CD4-positive, alpha-beta T cell treated with Interleukin-4 for 1 hour (primary cell): ENCODE data around the gene RFC3.
"Not testable (repeated sequence)": the region's sequence is repeated elsewhere in the genome, so short reads cannot be mapped to it uniquely, and the experiment has no call there.

ENCODE experiments used
- DNase-seq, 2 donors: peaks; one replicate each; pipeline ENCODE4 v3.0.0-alpha.2; 2020 to 2022

Gene RFC3, protein sequence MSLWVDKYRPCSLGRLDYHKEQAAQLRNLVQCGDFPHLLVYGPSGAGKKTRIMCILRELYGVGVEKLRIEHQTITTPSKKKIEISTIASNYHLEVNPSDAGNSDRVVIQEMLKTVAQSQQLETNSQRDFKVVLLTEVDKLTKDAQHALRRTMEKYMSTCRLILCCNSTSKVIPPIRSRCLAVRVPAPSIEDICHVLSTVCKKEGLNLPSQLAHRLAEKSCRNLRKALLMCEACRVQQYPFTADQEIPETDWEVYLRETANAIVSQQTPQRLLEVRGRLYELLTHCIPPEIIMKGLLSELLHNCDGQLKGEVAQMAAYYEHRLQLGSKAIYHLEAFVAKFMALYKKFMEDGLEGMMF

GRCh38 chr13:33817901-33818706, at the start of gene RFC3:
RFC3 (plus strand) TSS chr13:33818149; CDS start chr13:33818179, 30 bp downstream.
- DNase-seq: peak; percentile 93

DNA sequence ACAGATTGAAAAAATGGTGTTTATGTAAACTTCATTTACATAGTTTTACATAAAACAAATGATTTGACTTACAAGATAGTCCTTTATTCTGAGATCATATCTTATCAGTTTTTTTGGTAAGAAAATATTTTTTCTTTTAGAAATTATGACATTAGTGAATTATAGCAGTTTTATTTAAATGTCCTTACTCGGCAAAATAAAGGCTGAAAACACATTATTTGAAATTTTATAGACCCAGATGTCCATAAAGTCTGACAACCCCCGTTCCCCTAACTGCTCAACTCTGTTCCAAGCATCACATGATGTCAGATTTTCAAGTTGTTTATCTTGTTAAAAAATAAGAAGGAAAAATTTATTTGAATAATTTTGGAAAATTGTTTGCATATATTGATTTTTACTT, 46.7 kb upstream of the RFC3 start:
- DNase-seq: no peak

DNA sequence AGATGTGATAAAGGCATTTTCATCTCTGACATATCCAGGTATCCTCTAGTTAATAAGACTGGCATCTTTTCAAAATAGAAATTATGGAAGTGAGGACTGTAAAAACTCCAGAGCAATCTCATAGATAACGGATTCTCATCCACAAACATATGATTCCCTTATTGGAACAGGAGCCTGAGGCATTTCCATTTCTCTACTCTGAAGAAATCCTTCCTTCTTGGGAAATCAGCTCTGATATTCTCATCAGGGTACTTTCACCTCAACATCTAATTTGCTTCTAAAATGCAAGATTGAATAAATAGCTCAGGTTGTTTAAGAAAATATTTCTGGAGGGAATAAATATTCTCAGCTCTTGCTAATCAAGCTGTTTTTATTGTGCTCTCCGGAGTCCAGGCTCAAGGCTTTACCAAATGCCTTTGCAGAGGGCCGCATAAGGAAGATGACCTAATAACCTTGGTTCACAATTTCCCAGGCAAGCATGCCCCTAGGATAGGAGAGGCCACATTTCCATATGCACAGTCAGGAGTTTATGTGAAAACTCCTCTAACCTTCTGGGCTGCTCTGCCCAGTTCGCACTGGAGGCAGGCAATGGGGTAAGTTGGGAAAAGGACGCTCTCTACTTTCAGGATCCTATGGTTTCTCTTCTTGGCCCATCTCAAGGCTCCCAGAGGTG, 44.0 kb upstream of the RFC3 start:
- no peak for DNase-seq

DNA sequence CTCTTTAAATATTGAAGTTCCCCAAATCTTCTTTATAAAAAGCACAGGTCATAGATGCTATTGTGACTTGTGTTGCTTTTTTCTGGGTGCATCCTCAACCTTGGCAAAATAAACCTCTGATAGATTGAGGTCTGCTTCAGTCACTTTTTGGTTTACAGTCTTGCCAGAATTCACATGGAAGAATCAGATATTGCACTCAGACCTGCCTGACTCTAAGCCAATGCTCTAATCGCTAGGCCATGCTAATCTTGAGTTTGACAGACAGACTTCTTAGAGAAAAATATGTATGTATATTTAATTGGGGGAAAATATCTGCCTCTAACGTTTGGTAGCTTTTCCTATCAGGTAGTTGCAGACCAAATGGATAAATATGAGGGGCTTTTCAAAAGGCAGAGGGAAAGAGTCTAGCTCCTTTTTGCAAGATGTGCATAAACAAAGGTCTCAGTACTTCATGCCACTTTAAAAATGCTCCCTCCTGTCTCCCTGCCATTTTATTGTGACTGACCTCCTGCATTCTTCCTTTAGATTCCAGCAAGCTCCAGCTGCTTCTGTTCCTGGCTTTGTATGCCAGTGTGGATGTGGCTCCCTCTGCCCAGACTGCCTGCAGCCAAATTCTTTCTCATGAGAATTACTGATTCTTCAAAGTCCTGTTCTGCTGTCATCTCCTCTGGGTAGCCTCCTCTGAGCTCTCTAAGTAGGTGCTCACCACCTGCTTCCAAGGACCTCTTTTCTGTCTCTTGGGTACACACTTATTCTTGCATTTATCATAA, 42.4 kb upstream of the RFC3 start:
- DNase-seq: no peak

DNA sequence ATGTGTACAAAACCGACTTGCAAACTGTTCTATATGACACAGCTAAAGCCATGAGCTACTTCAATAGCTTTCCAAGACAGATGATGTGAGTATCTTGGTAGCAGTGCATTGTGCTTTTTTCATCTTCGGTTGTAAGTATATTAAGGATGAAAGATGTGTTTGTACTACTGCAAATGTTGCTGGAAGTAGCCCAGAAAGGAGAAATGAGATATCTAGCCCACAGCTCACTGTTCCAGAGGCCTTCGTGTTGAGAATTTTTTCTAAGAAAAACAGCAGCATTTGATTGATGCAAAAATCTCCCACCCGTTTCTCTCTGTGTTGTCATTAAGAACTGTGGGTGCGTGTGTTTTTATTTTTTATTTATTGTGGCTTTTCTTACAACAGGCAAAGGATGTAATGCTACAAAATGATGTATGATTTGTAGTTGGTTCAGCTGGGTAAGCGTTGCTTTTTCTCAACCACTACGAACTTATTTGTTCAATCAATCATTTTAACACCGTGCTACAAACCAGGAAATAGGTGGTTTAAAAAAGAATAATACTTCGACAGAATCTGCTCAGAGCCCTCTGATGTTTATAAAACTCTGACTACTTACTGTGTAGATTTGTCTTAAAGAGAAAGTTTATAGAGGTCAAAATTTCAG, 41.6 kb upstream of the RFC3 start:
- no peak for DNase-seq

- DNase-seq: no peak
Measured at GRCh38 chr13:33782631-33783030, 35.3 kb upstream of the RFC3 start.

DNA sequence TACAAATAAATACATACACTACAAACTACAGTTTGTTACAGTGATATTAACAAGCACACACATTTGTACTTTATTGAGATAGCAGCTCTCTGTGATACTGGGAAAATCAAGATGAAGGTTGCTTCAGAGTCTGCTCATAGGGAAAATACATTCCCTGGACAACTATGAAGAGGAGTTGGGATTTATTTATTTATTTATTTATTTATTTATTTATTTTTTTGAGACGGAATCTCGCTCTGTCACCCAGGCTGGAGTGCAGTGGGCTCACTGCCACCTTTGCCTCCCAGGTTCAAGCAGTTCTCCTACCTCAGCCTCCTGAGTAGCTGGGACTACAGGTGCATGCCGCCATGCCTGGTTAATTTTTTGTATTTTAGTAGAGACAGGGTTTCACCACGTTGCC, 34.7 kb upstream of the RFC3 start:
- DNase-seq: not testable (repeated sequence)

- no peak for DNase-seq
Measured at GRCh38 chr13:33784738-33785137, 33.2 kb upstream of the RFC3 start.

- DNase-seq: no peak
Measured at GRCh38 chr13:33785384-33785783, 32.6 kb upstream of the RFC3 start.

DNA sequence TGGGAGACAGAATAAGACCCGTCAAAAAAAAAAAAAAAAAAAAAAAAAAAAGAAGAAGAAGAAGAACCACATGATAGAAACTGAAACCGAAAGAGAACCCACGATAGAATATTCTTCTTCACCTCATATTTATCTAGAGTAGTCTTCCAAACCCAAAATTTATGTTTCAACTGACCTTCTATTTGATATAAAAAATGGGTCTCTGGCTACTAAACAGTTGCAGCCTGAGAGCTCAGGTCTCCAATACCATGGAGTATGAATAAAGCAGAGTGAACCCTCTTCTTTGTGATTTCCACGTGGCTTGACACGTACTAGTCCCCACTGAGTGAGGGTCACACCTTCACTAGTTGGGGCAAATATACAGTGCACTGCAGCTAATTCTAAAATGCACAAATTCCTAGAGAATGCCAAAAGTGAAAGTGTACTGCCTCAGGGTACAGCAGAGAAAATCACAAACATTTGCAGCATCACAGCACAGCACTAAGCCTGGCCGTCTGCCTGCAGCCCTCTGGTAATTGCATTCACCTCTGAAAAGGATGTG, 30.8 kb upstream of the RFC3 start:
- DNase-seq: peak in 1 of 2 donors; percentile 52

DNA sequence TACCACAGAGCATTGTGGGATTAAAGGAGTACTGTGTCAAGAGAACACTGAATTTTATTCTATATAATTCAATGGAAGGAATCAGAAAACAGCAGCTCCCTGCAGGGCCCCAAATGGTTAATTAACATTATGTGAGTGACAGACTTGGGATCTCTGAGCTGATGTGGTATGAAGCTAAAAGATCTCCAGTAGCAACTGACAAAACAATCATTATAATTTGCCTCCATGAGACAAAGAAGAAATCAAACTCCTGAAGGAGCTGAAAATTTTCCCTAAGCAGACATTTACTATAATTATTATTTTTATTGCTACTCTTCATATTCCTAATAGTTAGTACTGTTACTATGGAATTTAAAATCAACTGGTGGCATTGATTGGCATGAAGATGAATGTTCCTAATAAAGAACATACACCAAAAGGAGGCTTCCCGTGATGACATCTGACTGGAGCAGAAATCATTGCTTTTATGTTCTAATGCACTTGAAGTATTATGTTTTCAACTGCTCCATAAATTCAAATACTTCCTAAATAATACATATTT, 28.8 kb upstream of the RFC3 start:
- DNase-seq: no peak

DNA sequence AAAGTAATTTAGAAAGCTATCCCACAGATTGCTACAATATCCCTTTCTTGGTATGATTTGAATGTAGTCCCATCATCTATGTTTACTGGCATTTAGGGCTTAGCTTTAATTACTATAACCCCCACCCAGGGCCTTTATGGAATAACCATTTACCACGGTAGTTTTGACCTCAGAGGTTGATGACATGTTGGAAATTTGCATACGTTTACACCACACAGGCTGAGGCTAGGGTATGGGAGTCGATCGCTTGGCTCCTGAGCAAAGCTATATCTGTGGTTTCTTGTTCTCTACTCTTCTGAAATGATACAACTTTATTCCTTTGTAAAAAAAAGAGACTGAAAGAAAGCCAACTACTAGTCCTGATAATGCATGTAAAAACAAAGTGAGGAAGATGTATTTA, 28.2 kb upstream of the RFC3 start:
- DNase-seq: no peak

DNA sequence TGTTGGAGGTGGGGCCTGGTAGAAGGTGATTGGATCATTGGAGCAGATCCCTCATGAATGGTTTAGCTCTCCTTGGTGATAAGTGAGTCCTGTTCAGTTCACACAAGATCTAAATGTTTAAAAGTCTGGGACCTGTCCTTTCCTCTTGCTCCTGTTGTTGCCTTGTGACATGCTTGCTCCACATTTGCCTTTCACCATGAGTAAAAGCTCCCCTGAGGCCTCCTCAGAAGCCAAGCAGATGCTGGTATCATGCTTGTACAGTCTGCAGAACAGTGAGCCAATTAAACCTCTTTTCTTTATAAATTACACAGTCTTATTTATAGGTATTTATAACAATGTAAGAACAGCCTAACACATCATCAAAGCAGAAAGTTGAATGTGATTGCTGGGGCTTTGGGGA, 24.2 kb upstream of the RFC3 start:
- DNase-seq: no peak

DNA sequence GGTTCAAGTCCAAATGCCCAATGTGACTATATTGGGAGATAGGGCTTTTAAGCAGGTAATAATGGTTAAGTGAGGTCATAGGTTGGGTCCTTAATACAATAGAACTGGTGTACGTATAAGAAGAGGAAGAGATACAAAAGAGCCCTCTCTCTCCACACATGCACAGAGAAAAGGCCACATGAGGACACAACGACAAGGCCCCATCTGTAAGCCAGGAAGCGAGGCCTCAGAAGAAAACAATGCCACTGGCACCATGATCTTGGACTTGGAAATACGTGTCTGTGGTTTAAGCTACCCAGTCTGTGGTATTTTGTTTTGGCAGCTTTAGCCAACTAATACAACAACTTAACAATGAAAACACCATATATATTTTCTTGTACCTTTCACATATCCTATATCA, 23.4 kb upstream of the RFC3 start:
- no peak for DNase-seq

DNA sequence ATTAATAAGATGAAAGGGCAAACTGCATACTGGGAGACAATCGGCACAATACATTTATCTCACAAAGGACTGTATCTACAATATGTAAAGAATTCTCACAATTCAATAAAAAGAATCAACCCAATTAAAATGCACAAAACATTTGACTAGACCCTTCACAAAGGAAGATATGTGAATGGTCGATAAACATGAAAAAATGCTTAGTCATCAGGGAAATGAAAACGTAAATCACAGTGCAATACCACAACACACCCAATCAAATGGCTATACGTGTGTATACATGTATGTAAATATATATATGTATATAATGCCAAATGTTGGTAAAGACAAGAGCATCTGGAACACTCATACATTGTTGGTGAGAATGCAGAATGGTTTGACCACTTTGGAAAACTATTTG, 21.9 kb upstream of the RFC3 start:
- DNase-seq: no peak

- no peak for DNase-seq
Measured at GRCh38 chr13:33797622-33798021, 20.3 kb upstream of the RFC3 start.

GRCh38 chr13:33798023-33798422, 19.9 kb upstream of the RFC3 start:
- DNase-seq: no peak

DNA sequence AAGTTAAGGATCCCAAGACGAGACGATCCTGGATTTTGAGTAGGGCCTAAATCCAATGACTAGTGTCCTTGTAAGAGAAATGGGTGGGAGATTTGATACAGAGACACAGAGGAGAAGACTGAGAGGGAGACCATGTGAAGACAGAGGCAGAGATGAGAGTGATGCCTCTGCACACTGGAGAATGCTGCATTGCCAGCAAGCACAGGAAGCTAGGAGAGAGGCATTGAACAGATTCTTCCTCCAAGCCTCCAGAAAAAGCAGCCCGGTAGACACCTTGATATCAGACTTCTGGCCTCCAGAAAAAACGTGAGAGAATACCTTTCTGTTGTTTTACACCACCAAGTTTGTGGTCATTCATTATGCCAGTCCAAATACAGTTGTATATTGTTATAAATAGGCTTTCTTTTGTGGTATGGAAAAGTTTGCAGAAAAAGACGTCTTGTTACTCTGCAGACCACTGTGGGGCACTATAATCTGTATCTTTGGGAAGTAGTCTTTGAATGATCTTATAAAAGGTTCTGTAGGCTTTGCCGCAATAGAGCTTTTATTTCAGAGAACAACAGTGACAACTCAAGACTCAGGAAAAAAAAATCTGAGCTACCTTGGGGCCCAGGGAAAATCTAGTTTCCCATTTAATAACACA, 17.9 kb upstream of the RFC3 start:
- DNase-seq: peak in 1 of 2 donors; percentile 9

DNA sequence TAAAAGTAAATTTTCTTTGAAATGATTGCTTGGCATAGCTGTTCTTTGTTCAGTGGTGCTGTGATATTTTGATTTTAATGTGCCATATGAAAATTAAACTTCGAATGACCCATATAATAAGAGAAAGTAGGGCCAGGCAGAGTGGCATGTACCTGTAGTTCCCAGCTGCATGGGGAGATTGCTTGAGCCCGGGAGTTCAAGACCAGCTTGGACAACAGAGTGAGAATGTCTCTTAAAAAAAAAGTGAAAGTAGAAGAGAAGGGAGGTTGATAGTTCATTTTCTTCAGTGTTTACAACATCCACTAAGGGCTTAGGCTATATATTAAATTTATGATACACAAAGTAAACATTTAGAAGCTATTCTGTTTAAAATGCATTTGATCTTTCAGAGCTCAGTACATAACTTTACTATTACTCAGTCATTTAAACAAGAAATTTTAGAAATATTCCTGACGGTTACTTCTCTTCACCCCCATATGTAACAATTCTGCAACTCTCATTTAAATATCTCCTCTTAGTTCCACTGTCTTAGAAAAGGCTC, 17.2 kb upstream of the RFC3 start:
- no peak for DNase-seq

DNA sequence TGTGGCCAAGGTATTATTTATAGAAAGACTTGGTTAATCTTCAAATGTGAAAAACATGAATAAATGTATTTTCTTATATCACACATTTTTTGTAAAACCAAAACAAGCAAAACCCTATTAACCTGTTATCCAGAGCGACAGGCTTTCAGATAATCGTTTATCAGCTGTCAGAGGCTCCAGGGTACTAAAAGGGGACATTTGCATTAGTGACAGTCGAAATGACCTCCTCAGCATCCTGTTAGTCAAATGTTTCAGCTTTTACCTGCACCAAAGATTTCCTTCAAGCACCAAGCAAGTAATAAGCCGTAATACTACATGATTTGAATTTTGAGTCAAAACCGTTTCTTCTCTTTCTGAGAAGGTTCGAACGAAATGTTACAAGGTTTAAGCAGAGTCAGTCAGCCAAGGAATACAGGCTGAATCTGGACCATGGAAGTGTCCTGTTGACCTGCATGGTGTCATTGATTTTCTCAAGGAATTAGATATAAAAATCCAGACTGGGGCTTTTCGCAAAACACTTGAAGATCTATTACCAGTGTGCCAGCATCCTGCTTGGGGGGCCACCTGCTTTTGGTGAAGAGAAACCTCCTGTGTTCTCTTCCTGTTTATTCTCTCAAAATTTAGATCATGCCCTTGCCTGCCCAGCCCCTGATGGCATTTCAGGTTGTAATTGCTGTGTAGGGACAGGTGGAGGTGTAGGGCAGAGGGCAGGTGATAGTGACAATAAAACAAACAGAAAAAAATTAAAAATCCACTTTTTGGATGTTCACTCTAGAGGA, 11.3 kb upstream of the RFC3 start:
- DNase-seq: no peak
